SK-N-SH treated with all-trans-retinoic acid at 6 μM for 48 hours (cell line): ENCODE data around the gene STT3A.

ENCODE experiments used
- CSDC2 ChIP-seq: fragments of 250-450 bp; sonication (Bioruptor Pico); IDR thresholded peaks from 2 replicates; pipeline ENCODE4 v1.5.0; 2020; ENCODE audit warnings: mild to moderate bottlenecking, moderate library complexity
- ESRRG ChIP-seq: fragments of 250-450 bp; sonication (Bioruptor Pico); IDR thresholded peaks from 2 replicates; pipeline ENCODE4 v1.6.1; 2021; ENCODE audit warnings: mild to moderate bottlenecking
- PPARA ChIP-seq: fragments of 250-450 bp; sonication (Bioruptor Pico); IDR thresholded peaks from 2 replicates; pipeline ENCODE4 v1.5.0; 2020; ENCODE audit warnings: mild to moderate bottlenecking, borderline replicate concordance
- SNAI2 ChIP-seq: fragments of 250-450 bp; sonication (Bioruptor Pico); IDR thresholded peaks from 2 replicates; pipeline ENCODE4 v1.5.0; 2020; ENCODE audit warnings: mild to moderate bottlenecking, moderate library complexity
- TOX ChIP-seq: fragments of 250-450 bp; sonication (Bioruptor Pico); IDR thresholded peaks from 2 replicates; pipeline ENCODE4 v1.8.0; 2021; ENCODE audit warnings: mild to moderate bottlenecking, moderate library complexity, borderline replicate concordance
- ZC3H10 ChIP-seq: fragments of 250-450 bp; sonication (Bioruptor Pico); IDR thresholded peaks from 2 replicates; pipeline ENCODE4 v1.5.1; 2021; ENCODE audit warnings: mild to moderate bottlenecking, moderate library complexity
- ZFP3 ChIP-seq: fragments of 250-450 bp; sonication (Bioruptor Pico); IDR thresholded peaks from 2 replicates; pipeline ENCODE4 v1.5.0; 2020; ENCODE audit warnings: mild to moderate bottlenecking, moderate library complexity
- ZFP30 ChIP-seq: fragments of 450-650 bp; formaldehyde crosslinking; IDR thresholded peaks from 2 replicates; pipeline ENCODE4 v1.5.0; 2022; ENCODE audit warnings: mild to moderate bottlenecking, moderate library complexity
- ZNF565 ChIP-seq: fragments of 450-650 bp; formaldehyde crosslinking; conservative IDR thresholded peaks from 2 replicates; pipeline ENCODE4 v1.5.0; 2020; ENCODE audit warnings: low read depth, mild to moderate bottlenecking, moderate library complexity
- ZNF70 ChIP-seq: fragments of 450-650 bp; formaldehyde crosslinking; IDR thresholded peaks from 2 replicates; pipeline ENCODE4 v1.5.0; 2020; ENCODE audit warnings: mild to moderate bottlenecking, moderate library complexity
- ZNF8 ChIP-seq: fragments of 450-650 bp; formaldehyde crosslinking; IDR thresholded peaks from 2 replicates; pipeline ENCODE4 v1.5.0; 2020; ENCODE audit warnings: mild to moderate bottlenecking, moderate library complexity
- TF ChIP-seq, protein P1 (sequence below): fragments of 250-450 bp; sonication (Bioruptor Pico); IDR thresholded peaks from 2 replicates; pipeline ENCODE4 v1.5.1; 2021; ENCODE audit warnings: mild to moderate bottlenecking, moderate library complexity
- TF ChIP-seq, protein P2 (sequence below): fragments of 250-450 bp; sonication (Bioruptor Pico); IDR thresholded peaks from 2 replicates; pipeline ENCODE4 v1.5.1; 2020; ENCODE audit warnings: low read depth, mild to moderate bottlenecking, moderate library complexity

DNA sequence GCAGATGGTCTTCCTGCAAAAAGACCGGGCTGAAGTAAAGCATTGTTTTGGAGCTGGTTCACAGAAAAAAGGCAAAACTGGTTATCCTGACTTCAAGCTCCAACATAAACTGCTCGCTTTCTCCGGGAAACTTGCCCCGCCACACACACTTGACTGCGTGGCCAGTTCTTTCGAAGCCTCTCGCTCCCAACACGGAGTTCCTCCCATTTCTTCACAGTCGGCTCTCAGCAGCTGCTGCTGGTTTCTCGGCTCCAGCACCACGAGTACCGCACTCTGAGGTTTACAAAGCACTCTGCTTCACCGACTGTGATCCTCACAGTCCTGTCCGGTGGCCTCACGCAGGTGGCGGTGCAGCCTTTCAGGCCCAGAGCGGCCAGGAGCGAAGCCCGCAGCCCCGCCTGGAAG is 32.6 kb downstream of the STT3A start:
- TF ChIP-seq ZFP3 (CRISPR knock-in tag) (no peak), ZC3H10 (CRISPR knock-in tag) (no peak), ZFP30 (CRISPR knock-in tag) (no peak), PPARA (no peak), CSDC2 (CRISPR knock-in tag) (no peak), SNAI2 (CRISPR knock-in tag) (no peak), ZNF8 (CRISPR knock-in tag) (no peak), ZNF70 (CRISPR knock-in tag) (no peak), ESRRG (CRISPR knock-in tag) (no peak), ZNF565 (CRISPR knock-in tag) (no peak), TOX (CRISPR knock-in tag) (no peak)
- TF ChIP-seq, protein P1, sequence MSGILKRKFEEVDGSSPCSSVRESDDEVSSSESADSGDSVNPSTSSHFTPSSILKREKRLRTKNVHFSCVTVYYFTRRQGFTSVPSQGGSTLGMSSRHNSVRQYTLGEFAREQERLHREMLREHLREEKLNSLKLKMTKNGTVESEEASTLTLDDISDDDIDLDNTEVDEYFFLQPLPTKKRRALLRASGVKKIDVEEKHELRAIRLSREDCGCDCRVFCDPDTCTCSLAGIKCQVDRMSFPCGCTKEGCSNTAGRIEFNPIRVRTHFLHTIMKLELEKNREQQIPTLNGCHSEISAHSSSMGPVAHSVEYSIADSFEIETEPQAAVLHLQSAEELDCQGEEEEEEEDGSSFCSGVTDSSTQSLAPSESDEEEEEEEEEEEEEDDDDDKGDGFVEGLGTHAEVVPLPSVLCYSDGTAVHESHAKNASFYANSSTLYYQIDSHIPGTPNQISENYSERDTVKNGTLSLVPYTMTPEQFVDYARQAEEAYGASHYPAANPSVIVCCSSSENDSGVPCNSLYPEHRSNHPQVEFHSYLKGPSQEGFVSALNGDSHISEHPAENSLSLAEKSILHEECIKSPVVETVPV: no peak
- TF ChIP-seq, protein P2, sequence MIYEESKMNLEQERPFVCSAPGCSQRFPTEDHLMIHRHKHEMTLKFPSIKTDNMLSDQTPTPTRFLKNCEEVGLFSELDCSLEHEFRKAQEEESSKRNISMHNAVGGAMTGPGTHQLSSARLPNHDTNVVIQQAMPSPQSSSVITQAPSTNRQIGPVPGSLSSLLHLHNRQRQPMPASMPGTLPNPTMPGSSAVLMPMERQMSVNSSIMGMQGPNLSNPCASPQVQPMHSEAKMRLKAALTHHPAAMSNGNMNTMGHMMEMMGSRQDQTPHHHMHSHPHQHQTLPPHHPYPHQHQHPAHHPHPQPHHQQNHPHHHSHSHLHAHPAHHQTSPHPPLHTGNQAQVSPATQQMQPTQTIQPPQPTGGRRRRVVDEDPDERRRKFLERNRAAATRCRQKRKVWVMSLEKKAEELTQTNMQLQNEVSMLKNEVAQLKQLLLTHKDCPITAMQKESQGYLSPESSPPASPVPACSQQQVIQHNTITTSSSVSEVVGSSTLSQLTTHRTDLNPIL: no peak
